ENCODE results near the gene ADAP1. TPM values are rescaled to one million over a fixed set of nuclear protein-coding genes. Genes with fewer than 3 reads are reported as not detected.
"Not testable (repeated sequence)": the region's sequence is repeated elsewhere in the genome, so short reads cannot be mapped to it uniquely, and the experiment has no call there.

ADAP1 gene
- total and polyA plus RNA-seq, 3 experiments from 2014 or later: 37.7 to 77.3 (median 67.7) TPM

DNA sequence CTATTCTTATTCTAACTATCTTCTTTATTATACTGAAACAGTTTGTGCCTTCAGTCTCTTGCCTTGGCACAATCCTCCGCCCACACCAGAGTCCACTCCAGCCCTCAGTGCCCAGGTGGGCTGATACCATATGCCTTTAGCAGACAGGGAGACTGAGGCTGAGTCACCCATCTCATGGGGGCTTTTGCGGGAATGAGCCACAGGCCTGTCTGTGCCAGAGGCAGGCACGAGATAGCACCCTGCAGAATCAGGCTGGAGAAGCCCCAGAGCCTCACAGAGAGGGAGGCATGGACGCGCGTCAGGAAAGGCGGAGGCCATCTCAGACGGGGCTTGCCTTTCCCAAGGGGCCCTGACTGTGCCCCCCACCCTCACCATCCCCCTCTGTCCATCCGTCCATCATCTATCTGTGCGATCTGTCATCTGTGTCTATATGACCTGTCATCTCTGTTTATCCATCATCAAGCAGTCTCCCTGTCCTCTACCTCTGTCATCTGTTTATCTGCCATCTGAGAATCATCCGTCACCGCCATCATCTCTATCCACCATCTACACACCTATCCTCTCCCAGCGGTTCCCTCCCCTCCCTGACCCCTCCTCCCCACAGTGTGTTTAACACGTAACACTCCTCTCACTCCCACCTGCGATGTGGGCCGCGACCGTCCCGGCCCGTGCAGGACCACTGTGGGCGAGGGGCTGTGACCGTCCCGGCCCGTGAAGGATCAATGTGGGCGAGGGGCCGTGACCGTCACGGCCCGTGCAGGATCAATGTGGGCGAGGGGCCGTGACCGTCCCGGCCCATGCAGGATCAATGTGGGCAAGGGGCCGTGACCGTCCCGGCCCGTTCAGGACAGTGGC, 7.3 kb upstream of the ADAP1 start:
- Histone ChIP-seq H3K4me3 (ENCODE audit: low read length) (no peak overlapping the region), H3K4me1 (ENCODE audit: insufficient read depth, low read length) (peaks cover 16% of the 10 kb centered on the region), H3K36me3 (ENCODE audit: insufficient read depth, low read length) (no peaks in the 10 kb centered on the region), H3K27me3 (ENCODE audit: insufficient read depth, low read length, poor library complexity, severe bottlenecking) (no peaks in the 10 kb centered on the region), H3K27ac (ENCODE audit: low read depth, low read length) (no peak overlapping the region), H3K9me3 (ENCODE audit: low read length) (no peaks in the 10 kb centered on the region)
- Mint-ChIP-seq H3K36me3 (peaks cover 0 to 6% (median 0%) of the 10 kb centered on the region in 3 donors), H3K27ac (no peak overlapping the region), H3K9me3 (no peaks in the 10 kb centered on the region), H3K4me3 (peak overlapping the region in 1 of 7 donors; percentile 70), H3K27me3 (peaks cover 0 to 7% of the 10 kb centered on the region in 2 donors), H3K4me1 (peaks cover 12 to 30% (median 15%) of the 10 kb centered on the region in 3 donors)
- ChIA-PET CTCF (no interaction called here), POLR2A (no interaction called here)
- peak in 1 of 5 donors; percentile 41 for DNase-seq

DNA sequence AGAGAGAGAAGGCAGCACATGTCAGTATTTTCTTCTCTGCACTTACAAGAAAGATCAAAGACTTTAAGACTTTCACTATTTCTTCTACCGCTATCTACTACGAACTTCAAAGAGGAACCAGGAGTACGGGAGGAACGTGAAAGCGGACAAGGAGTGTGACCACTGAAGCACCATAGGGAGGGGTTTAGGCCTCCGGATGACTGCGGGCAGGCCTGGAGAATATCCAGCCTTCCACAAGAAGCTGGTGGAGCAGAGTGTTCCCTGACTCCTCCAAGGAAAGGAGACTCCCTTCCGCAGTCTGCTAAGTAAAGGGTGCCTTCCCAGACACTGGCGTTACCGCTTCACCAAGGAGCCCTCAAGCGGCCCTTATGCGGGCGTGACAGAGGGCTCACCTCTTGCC, 6.5 kb upstream of the ADAP1 start:
- H3K9me3 Mint-ChIP-seq; CTCF ChIA-PET; H3K27me3 ChIP-seq (ENCODE audit: insufficient read depth, low read length, poor library complexity, severe bottlenecking); H3K4me3 ChIP-seq (ENCODE audit: low read length); H3K9me3 ChIP-seq (ENCODE audit: low read length); H3K36me3 Mint-ChIP-seq; H3K27ac Mint-ChIP-seq; H3K27me3 Mint-ChIP-seq; H3K4me3 Mint-ChIP-seq; H3K27ac ChIP-seq (ENCODE audit: low read depth, low read length); H3K36me3 ChIP-seq (ENCODE audit: insufficient read depth, low read length); POLR2A ChIA-PET: not testable (repeated sequence)
- H3K4me1 Mint-ChIP-seq: peaks cover 10 to 28% (median 12%) of the 10 kb centered on the region in 3 donors
- peak in 1 of 5 donors; percentile 37 for DNase-seq
- peaks cover 16% of the 10 kb centered on the region for H3K4me1 ChIP-seq (ENCODE audit: insufficient read depth, low read length)

DNA sequence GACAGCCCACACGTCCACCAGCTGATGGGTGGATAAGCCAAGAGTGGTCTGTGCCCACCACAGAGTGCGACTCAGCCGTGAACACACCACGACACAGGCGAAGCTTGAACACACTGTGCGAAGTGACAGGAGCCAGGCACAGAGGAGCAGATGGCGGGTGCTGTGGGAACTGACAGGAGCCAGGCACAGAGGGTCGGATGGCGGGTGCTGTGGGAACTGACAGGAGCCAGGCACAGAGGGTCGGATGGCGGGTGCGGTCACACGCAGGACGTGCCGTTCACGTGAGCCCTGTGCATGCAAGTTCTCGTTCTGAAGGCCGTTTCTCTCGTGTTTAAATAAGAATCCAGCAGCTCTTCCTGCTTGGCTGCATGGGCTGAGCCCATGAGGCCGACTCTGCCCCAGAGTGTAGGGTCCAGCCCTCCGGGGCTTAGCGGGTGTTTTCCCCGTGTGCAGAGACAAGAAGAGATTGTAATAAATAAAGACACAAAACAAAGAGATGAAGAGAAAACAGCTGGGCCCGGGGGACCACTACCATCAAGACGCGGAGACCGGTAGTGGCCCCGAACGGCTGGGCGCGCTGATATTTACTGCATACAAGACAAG, 5.9 kb upstream of the ADAP1 start:
- Histone ChIP-seq H3K36me3 (ENCODE audit: insufficient read depth, low read length) (no peaks in the 10 kb centered on the region), H3K9me3 (ENCODE audit: low read length) (no peaks in the 10 kb centered on the region), H3K4me1 (ENCODE audit: insufficient read depth, low read length) (peaks cover 16% of the 10 kb centered on the region), H3K4me3 (ENCODE audit: low read length) (no peak overlapping the region), H3K27ac (ENCODE audit: low read depth, low read length) (no peak overlapping the region), H3K27me3 (ENCODE audit: insufficient read depth, low read length, poor library complexity, severe bottlenecking) (no peaks in the 10 kb centered on the region)
- POLR2A ChIA-PET: no interaction called here
- peak in 1 of 5 donors; percentile 43 for DNase-seq
- Mint-ChIP-seq H3K4me3 (no peak overlapping the region), H3K9me3 (no peaks in the 10 kb centered on the region), H3K27ac (no peak overlapping the region), H3K27me3 (peaks cover 2 to 7% of the 10 kb centered on the region in 2 donors), H3K4me1 (peaks cover 10 to 29% (median 12%) of the 10 kb centered on the region in 3 donors), H3K36me3 (no peaks in the 10 kb centered on the region)
- CTCF ChIA-PET: no interaction called here

DNA sequence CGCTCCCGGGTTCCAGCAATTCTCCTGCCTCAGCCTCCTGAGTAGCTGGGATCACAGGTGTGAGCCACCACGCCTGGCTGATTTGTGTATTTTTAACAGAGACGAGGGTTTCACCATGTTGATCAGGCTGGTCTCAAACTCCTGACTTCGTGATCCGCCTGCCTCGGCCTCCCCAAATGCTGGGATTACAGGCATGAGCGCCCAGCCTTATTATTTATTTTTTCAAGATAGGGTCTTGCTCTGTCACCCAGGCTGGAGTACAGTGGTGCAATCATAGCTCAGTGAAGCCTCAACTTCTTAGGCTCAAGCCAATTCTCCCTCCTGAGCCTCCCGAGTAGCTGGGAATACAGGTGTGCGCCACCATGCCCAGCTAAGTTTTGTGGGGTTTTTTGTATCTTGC, 5.3 kb upstream of the ADAP1 start:
- not testable (repeated sequence) for H3K36me3 ChIP-seq (ENCODE audit: insufficient read depth, low read length); DNase-seq; H3K4me3 Mint-ChIP-seq; H3K27ac ChIP-seq (ENCODE audit: low read depth, low read length); H3K27me3 Mint-ChIP-seq; H3K27me3 ChIP-seq (ENCODE audit: insufficient read depth, low read length, poor library complexity, severe bottlenecking); H3K9me3 Mint-ChIP-seq; H3K9me3 ChIP-seq (ENCODE audit: low read length); H3K27ac Mint-ChIP-seq; H3K36me3 Mint-ChIP-seq; H3K4me3 ChIP-seq (ENCODE audit: low read length)
- peaks cover 5 to 26% (median 11%) of the 10 kb centered on the region in 3 donors for H3K4me1 Mint-ChIP-seq
- ChIA-PET CTCF (interaction anchor here (0.6 kb wide), 1 partner anchor 14 kb away, joined by 3 read pairs; no protein-coding TSS in a partner anchor), POLR2A (interaction anchor here (0.6 kb wide), 1 partner anchor 14 kb away, joined by 3 read pairs; no protein-coding TSS in a partner anchor)
- H3K4me1 ChIP-seq (ENCODE audit: insufficient read depth, low read length): peaks cover 16% of the 10 kb centered on the region

DNA sequence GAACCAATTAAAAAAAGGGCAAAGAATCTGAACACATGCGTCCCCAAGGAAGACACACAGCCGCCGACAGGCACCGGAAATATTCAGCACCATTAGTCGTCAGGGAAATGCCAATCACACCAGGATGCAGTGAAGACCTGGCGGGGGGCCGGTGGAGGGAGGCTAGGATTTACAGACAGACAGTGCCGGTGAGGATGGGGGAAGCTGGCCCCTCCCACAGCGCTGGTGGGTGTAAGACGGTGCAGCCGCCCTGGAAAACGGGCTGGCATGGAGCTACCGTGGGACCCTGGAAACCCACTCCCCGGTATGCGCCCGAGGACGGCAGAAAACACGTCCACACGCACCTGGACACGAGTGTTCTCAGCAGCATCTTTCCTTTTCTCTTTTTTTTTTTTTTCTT, 4.8 kb upstream of the ADAP1 start:
- Histone ChIP-seq H3K9me3 (ENCODE audit: low read length) (no peaks in the 10 kb centered on the region), H3K36me3 (ENCODE audit: insufficient read depth, low read length) (no peaks in the 10 kb centered on the region), H3K4me3 (ENCODE audit: low read length) (no peak overlapping the region), H3K27ac (ENCODE audit: low read depth, low read length) (no peak overlapping the region), H3K27me3 (ENCODE audit: insufficient read depth, low read length, poor library complexity, severe bottlenecking) (no peaks in the 10 kb centered on the region), H3K4me1 (ENCODE audit: insufficient read depth, low read length) (peaks cover 16% of the 10 kb centered on the region)
- H3K27ac Mint-ChIP-seq: no peak overlapping the region
- POLR2A ChIA-PET: interaction anchor here (0.6 kb wide), 1 partner anchor 14 kb away, joined by 3 read pairs; no protein-coding TSS in a partner anchor
- CTCF ChIA-PET: interaction anchor here (0.6 to 4.2 kb wide), 2 partner anchors 15 to 50 kb away, joined by 3 to 22 read pairs; no protein-coding TSS in a partner anchor
- H3K27me3 Mint-ChIP-seq: peaks cover 2 to 7% of the 10 kb centered on the region in 2 donors
- peaks cover 4 to 22% (median 10%) of the 10 kb centered on the region in 3 donors for H3K4me1 Mint-ChIP-seq
- H3K4me3 Mint-ChIP-seq: no peak overlapping the region
- H3K36me3 Mint-ChIP-seq: no peaks in the 10 kb centered on the region
- no peaks in the 10 kb centered on the region for H3K9me3 Mint-ChIP-seq
- DNase-seq: peak in 1 of 5 donors; percentile 26

- POLR2A ChIA-PET: interaction anchor here (0.6 kb wide), 1 partner anchor 15 kb away, joined by 3 read pairs; no protein-coding TSS in a partner anchor
Measured at GRCh38 chr7:958221-959200, 4.0 kb upstream of the ADAP1 start.

DNA sequence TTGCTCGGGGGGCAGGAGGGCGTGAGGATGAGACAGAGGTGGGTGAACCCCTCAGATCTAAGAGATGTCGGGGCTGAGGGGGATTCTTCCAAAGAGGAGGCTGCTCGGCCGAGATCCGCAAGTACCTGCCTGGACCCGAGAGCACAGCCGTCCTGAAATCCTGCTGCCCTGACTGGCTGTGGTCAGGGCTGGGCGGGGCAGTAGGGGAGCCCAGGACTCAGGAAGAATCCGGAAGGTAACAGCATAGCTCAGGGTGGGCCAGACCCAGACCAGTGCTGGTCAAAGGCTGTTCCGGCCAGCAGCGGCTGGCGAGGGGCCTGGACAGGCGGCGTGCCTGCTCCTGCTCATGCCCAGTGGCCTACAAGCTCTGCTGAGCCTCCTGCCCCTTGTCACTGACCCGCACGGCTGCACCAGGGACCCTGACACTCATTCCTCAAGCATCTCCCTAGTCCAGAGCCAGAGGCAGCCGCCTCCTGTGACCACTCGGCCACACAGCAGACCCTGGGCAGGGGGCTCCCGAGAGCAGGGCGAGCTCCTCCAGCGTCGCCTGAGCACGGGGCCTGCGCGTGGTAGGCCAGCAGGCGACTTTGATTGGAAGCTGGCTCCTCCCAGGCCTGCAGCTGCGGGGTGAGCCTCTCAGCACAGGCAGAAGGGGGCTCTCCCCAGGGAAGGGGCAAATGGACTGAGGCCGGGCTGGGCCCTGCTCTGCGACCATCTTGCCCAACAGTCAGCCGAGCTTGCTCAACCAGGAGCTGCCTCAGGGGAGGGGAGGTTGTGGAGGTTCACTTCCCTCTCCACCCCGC, 3.1 kb upstream of the ADAP1 start:
- H3K4me3 Mint-ChIP-seq: no peak overlapping the region
- Histone ChIP-seq H3K4me3 (ENCODE audit: low read length) (no peak overlapping the region), H3K4me1 (ENCODE audit: insufficient read depth, low read length) (peaks cover 8% of the 10 kb centered on the region)

More at GRCh38 chr7:958221-959200, 4.0 kb upstream of the ADAP1 start:
- peaks cover 2 to 7% of the 10 kb centered on the region in 2 donors for H3K27me3 Mint-ChIP-seq
- Histone ChIP-seq H3K9me3 (ENCODE audit: low read length) (no peaks in the 10 kb centered on the region), H3K4me3 (ENCODE audit: low read length) (no peak overlapping the region), H3K27me3 (ENCODE audit: insufficient read depth, low read length, poor library complexity, severe bottlenecking) (no peaks in the 10 kb centered on the region), H3K4me1 (ENCODE audit: insufficient read depth, low read length) (peaks cover 10% of the 10 kb centered on the region), H3K27ac (ENCODE audit: low read depth, low read length) (no peak overlapping the region), H3K36me3 (ENCODE audit: insufficient read depth, low read length) (no peaks in the 10 kb centered on the region)
- peaks cover 1 to 16% (median 8%) of the 10 kb centered on the region in 3 donors for H3K4me1 Mint-ChIP-seq
- peak in 1 of 5 donors; percentile 38 for DNase-seq
- no peak overlapping the region for H3K4me3 Mint-ChIP-seq
- no peaks in the 10 kb centered on the region for H3K9me3 Mint-ChIP-seq
- CTCF ChIA-PET: interaction anchor here (1.1 to 4.2 kb wide), 2 partner anchors 15 to 49 kb away, joined by 4 to 22 read pairs; no protein-coding TSS in a partner anchor
- H3K27ac Mint-ChIP-seq: no peak overlapping the region
- H3K36me3 Mint-ChIP-seq: no peaks in the 10 kb centered on the region

More for the DNA sequence above, 3.1 kb upstream of the ADAP1 start:
- H3K9me3 Mint-ChIP-seq: no peaks in the 10 kb centered on the region
- H3K27ac Mint-ChIP-seq: no peak overlapping the region
- POLR2A ChIA-PET: no interaction called here
- CTCF ChIA-PET: interaction anchor here (0.8 to 4.2 kb wide), 3 partner anchors 16 to 48 kb away, joined by 3 to 22 read pairs (median 4); no protein-coding TSS in a partner anchor
- H3K9me3 ChIP-seq (ENCODE audit: low read length): no peaks in the 10 kb centered on the region
- H3K4me1 Mint-ChIP-seq: peaks cover 0 to 13% (median 7%) of the 10 kb centered on the region in 3 donors
- no peaks in the 10 kb centered on the region for H3K27me3 ChIP-seq (ENCODE audit: insufficient read depth, low read length, poor library complexity, severe bottlenecking)
- DNase-seq: peak in 1 of 5 donors; percentile 43
- no peak overlapping the region for H3K27ac ChIP-seq (ENCODE audit: low read depth, low read length)
- no peaks in the 10 kb centered on the region for H3K36me3 ChIP-seq (ENCODE audit: insufficient read depth, low read length)
- H3K27me3 Mint-ChIP-seq: peaks cover 2 to 7% of the 10 kb centered on the region in 2 donors
- H3K36me3 Mint-ChIP-seq: no peaks in the 10 kb centered on the region
